ENCODE measurements around the gene OTULINL.
A peak's percentile ranks its signal among the peaks of the same experiment; 100 is the strongest.

The OTULINL gene

DNA sequence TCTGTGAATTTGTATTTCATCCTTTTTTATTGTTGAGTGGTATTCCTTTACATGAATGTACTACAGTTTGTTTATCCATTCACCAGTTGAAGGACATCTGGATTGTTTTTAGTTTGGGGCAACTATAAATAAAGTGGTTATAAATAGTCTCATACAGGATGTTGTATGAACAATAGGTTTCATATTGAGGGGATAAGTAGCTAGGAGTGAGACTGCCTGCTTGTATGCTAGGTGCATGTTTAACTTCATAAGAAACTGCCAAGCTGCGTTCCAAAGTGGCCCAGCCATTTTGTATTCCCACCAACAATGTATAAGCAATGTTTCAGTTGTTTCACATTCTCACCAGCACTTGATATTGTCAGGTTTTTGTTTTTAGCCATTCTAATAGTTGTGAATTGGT lies 21.5 kb downstream of the OTULINL start:
- DNase-seq = no peak

DNA sequence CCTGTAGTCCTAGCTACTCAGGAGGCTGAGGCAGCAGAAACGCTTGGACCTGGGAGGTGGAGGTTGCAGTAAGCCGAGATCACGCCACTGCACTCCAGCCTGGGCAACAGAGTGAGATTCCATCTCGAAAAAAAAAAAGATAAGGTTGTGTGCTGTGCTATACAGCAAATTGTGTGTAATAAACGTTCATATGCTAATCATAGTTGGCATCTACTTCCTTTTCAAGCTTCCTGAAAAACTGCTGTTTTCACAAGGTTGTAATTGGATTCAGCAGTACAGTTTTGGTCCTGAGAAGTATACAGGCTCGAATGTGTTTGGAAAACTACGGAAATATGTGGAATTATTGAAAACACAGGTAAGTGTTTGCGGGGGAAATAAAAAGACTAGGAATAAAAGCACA lies 25.5 kb downstream of the OTULINL start:
- DNase-seq = no peak

GRCh38 chr5:14608169-14608568 lies 26.6 kb downstream of the OTULINL start:
- no peak for DNase-seq

- DNase-seq = no peak
These were observed 30.1 kb downstream of the OTULINL start for GRCh38 chr5:14611737-14612136.

DNA sequence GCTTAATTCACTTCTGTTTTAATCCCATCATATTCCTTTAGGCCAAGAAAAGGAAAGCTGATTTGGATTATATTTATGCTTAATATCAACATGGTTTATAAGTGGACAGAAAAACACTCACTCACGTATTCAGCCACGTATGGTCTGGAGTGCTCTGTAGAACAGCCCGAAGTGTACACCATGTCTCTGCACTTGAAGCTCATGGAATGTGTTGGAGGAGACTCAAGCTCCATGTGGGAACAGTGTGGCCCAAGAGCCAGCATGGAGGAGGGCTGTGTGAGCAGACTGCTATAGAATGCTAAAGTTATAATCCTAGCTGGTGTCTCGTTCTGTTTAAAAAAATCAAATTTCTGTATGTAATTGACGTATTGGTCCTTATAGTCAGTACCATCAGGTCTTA lies 32.9 kb downstream of the OTULINL start:
- no peak for DNase-seq

DNA sequence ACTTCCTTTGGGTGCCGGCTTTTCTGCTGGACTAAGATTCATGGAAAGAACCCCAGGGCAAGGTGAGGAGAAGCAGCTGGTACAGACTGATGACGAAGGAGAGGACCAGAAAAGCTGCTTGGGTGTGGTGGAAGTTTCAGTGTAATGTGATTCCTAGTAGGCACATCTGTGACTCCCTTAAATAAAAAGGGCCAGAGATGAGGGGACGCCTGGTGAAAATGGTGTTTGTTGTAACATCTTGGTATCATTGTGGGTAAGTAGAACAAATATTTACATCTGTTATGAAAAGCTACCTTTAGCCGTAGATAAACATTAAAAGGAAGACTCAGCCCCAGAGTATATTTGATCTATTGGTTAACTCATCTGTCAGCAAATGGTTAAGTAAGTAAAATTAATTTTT lies 33.8 kb downstream of the OTULINL start:
- DNase-seq = peak; percentile 92

GRCh38 chr5:14617441-14617840 lies 35.8 kb downstream of the OTULINL start:
- DNase-seq = no peak

DNA sequence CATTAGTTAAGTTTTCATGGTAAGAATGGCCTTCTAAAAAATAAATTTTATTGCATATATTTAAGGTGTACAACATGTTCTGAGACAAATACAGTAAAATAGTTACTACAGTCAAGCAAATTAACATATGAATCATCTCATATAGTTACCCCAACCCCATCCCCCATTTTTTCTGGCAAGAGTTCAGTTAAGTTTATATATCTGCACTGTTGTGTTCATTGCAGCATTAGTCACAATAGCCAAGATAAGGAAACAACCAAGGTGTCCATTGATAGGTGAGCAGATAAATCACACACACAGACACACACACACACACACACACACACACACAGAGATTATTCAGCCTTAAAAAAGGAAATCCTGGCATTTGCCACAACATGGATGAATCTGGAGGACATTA lies 45.7 kb downstream of the OTULINL start:
- DNase-seq = no peak

- DNase-seq = no peak
These were observed 46.8 kb downstream of the OTULINL start for GRCh38 chr5:14628346-14628745.

- peak; percentile 35 for DNase-seq
These were observed 49.1 kb downstream of the OTULINL start for GRCh38 chr5:14630671-14631070.

DNA sequence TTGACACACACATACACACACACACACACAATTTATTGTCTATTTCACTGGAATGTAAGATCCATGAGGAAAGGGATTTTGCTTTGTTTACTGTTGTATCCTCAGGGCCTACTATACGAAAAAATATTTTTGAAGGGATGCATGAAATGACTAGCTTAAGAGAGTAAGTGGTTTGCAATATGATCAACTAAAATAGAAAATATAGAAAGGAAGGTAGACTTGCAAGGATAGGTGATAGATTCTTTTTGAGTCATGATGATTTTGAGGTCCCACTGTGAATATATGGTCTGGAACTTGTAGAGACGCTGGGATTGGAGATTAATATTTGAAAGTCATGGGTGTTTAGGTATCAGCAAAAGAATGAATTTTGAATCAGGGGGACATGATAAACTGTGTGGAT lies 54.1 kb downstream of the OTULINL start:
- DNase-seq = no peak

- DNase-seq = no peak
These were observed 59.2 kb downstream of the OTULINL start for GRCh38 chr5:14640765-14641164.

- no peak for DNase-seq
These were observed 63.1 kb downstream of the OTULINL start for GRCh38 chr5:14644623-14645237.

- DNase-seq = no peak
These were observed 68.5 kb downstream of the OTULINL start for GRCh38 chr5:14650052-14650451.

DNA sequence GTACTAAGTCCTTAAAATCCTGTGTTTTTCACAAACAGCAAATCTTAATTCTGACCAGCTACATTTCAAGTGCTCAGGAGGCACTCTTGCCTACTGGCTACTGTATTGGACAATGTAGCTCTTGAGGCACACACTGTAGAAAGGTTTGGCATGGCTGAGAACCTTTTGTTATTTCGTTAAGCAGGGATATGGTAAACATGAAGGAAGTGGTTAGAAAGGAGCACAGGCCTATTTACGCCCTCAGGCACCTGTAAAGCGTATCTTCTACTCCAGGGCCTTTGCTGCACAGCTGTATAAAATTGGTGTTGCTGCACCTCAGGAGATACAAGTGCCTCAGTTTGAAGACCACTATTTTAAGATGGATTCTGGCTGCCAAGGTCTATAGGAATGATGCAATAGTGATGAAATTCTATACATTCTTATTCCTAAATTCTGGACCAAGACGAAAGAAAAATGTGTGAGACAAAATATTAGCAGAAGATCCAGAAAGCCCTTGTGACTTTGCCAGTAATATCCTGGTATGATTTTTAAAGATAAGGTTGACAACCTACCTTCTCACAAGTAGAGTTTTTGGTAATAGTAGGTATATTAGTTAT lies 73.7 kb downstream of the OTULINL start:
- DNase-seq = no peak

DNA sequence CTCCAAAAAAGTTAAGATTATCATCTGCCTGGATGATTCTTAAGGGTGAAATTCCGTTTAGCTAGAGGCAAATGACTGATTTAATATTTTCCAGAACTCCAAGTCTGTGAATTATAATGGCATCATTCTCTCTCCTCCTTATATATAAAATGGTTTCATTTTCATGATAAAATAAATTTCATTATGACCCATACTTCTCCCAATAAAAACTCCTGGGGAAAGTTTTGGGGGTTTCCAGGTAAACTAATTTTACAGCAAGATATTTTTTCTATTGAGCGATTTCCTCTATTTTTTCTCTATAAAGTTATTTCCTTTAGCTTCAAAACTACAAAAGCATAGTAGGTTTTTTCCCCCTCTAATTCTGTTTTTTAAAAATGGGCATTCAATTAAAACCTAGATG lies 75.3 kb downstream of the OTULINL start:
- DNase-seq = no peak

- no peak for DNase-seq
These were observed 78.4 kb downstream of the OTULINL start for GRCh38 chr5:14659821-14660607.

DNA sequence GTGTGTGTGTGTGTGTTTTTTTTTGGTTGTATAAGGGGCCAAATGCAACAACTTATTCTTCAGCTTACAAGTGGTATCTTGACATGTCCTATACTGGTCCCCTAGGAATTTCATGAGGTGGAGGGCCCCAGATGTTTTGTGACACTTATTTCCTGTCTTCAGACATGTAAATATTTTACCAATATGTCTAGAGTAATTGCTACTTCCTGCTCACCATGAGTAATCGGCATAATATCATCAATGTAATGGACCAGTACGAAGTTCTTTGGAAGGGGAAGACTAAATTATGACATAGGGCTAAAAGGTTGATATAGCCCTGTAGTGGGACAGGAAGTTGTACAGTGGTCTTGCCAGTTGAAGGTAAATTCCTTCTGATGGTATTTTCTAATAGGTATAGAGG lies 79.2 kb downstream of the OTULINL start:
- DNase-seq = no peak

Measured in NCI-H2171 treated with DMSO at 0.1 percent for 48 hours (cell line).